ENCODE measurements around the gene APC.

Gene APC

DNA sequence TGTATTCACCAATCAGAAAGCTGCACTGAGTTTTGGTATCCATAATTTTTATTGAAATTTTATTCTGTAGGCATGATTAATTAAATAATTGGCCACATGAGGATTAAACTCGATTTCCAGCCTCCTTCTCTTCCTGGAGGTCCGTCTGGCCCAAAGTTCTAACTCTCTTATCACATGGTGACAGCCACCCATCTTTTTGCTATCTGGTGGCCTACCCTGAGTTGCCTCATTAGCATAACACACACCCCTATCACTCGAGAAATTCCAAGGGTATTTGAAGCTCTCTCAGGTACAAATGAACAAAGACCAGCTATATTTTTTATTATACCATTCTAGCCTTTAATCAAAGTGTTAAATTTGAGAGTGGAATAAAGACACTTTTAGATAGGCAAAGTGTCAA lies 57.7 kb downstream of the APC start:
- Histone ChIP-seq H3K4me2 (ENCODE audit: low read length) (no peak overlapping the region), H3K27me3 (ENCODE audit: low read depth, low read length) (no peaks in the 10 kb centered on the region), H3K79me2 (ENCODE audit: low read length) (no peaks in the 10 kb centered on the region), H3K27ac (ENCODE audit: low read length) (no peak overlapping the region), H3K4me1 (ENCODE audit: low read length) (peaks cover 13% of the 10 kb centered on the region), H3K9ac (ENCODE audit: low read length) (no peak overlapping the region), H4K20me1 (ENCODE audit: insufficient read depth, low read length) (no peaks in the 10 kb centered on the region), H3K4me3 (ENCODE audit: low read length) (no peak overlapping the region), H3K36me3 (replicated peaks; ENCODE audit: low read depth, low read length) (peaks cover 4% of the 10 kb centered on the region), H3K9me3 (ENCODE audit: insufficient read depth, low read length) (no peaks in the 10 kb centered on the region), H2AFZ (ENCODE audit: low read depth, low read length) (no peak overlapping the region)
- TF ChIP-seq EZH2phosphoT487 (IDR thresholded peaks at IDR 0.05; ENCODE audit: low read depth) = no peak
- TF ChIP-seq, protein P1, sequence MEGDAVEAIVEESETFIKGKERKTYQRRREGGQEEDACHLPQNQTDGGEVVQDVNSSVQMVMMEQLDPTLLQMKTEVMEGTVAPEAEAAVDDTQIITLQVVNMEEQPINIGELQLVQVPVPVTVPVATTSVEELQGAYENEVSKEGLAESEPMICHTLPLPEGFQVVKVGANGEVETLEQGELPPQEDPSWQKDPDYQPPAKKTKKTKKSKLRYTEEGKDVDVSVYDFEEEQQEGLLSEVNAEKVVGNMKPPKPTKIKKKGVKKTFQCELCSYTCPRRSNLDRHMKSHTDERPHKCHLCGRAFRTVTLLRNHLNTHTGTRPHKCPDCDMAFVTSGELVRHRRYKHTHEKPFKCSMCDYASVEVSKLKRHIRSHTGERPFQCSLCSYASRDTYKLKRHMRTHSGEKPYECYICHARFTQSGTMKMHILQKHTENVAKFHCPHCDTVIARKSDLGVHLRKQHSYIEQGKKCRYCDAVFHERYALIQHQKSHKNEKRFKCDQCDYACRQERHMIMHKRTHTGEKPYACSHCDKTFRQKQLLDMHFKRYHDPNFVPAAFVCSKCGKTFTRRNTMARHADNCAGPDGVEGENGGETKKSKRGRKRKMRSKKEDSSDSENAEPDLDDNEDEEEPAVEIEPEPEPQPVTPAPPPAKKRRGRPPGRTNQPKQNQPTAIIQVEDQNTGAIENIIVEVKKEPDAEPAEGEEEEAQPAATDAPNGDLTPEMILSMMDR (IDR thresholded peaks at IDR 0.05; ENCODE audit: low read depth, low read length) = no peak

DNA sequence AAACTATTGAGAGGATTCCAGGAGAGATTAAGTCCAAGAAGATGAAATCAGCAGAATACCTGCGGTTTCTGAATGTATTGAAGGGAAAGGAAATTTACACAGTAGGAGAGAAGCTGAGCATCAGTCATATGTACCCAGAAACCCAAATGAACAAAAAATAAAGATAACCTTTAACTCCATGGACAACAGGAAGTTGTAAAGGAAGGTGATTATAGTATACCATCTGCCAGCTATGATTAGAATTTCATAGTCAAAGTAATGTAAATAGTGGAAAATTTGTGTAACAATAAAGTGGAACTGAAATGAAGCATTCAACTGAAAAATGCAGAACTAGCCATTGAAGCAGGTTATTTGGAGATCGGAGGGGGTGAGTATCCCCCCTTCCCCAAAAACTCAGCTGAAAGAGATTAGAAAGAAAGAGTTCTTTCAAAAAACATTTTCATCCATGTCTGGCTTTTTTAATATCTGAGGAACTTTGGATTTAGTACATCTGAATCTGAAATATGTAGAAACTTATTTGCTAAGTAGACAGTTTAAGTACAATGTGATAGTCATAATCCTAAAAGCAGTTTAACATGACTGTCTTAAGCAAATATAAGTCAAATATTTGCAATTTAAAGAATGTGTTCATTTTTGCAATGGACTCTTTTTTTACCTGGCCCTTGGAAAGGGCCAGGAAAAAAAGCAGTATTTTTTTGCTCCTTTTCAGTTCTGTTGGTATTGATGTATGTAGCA lies 58.4 kb downstream of the APC start:
- Histone ChIP-seq H3K79me2 (ENCODE audit: low read length) (no peaks in the 10 kb centered on the region), H3K27me3 (ENCODE audit: low read depth, low read length) (no peaks in the 10 kb centered on the region), H3K9ac (ENCODE audit: low read length) (no peak overlapping the region), H3K4me3 (ENCODE audit: low read length) (no peak overlapping the region), H3K4me1 (ENCODE audit: low read length) (peaks cover 13% of the 10 kb centered on the region), H3K9me3 (ENCODE audit: insufficient read depth, low read length) (no peaks in the 10 kb centered on the region), H3K4me2 (ENCODE audit: low read length) (peak overlapping the region; percentile 38), H3K27ac (ENCODE audit: low read length) (no peak overlapping the region), H2AFZ (ENCODE audit: low read depth, low read length) (no peak overlapping the region), H4K20me1 (ENCODE audit: insufficient read depth, low read length) (no peaks in the 10 kb centered on the region), H3K36me3 (replicated peaks; ENCODE audit: low read depth, low read length) (peaks cover 4% of the 10 kb centered on the region)
- TF ChIP-seq, protein P1 (IDR thresholded peaks at IDR 0.05; ENCODE audit: low read depth, low read length) = no peak
- TF ChIP-seq EZH2phosphoT487 (IDR thresholded peaks at IDR 0.05; ENCODE audit: low read depth) = no peak

DNA sequence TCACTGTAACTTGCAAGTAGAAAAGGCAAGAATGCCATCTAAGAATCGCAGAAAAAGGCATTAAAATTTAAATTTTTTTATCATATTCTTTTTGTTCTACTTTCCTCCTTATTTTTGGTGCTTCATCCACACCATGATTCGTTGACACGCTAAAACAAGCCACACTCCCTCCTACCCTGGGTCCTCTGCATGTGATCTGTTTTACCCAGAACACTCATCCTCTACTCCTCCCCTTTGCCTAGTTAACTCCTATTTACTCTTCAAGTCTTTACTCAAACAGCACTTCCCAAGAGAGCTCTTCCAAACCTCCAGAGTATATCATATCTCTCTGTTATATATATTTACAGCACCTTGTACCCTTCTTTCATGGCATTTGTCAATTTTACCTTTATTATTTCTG lies 62.0 kb downstream of the APC start:
- Histone ChIP-seq H3K9ac (ENCODE audit: low read length) (no peak overlapping the region), H4K20me1 (ENCODE audit: insufficient read depth, low read length) (no peaks in the 10 kb centered on the region), H3K4me2 (ENCODE audit: low read length) (no peak overlapping the region), H3K9me3 (ENCODE audit: insufficient read depth, low read length) (no peaks in the 10 kb centered on the region), H3K36me3 (replicated peaks; ENCODE audit: low read depth, low read length) (peaks cover 4% of the 10 kb centered on the region), H3K4me1 (ENCODE audit: low read length) (peaks cover 13% of the 10 kb centered on the region), H3K79me2 (ENCODE audit: low read length) (no peaks in the 10 kb centered on the region), H2AFZ (ENCODE audit: low read depth, low read length) (no peak overlapping the region), H3K27ac (ENCODE audit: low read length) (no peak overlapping the region), H3K4me3 (ENCODE audit: low read length) (no peak overlapping the region), H3K27me3 (ENCODE audit: low read depth, low read length) (no peaks in the 10 kb centered on the region)
- no peak for TF ChIP-seq EZH2phosphoT487 (IDR thresholded peaks at IDR 0.05; ENCODE audit: low read depth)
- TF ChIP-seq, protein P1 (IDR thresholded peaks at IDR 0.05; ENCODE audit: low read depth, low read length) = no peak

DNA sequence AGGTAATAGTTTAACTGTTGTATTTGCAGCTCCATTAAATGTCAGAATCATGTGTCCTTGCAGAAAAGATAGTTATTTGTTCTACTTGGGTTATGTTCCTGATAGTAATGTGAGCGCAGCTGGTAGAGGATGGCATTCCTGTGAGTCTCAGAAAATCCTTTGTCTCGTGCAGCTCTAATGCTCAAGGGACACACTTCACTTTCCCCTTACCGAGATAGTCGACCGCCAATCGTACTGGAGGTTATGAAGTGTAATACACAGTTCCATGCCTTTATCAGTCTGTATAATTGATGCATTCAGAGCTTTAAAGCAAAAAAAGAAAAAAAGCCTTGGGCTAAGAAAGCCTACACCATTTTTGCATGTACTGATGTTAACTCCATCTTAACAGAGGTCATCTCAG lies 63.2 kb downstream of the APC start:
- H3K4me2 ChIP-seq (ENCODE audit: low read length) = no peak overlapping the region
- H3K79me2 ChIP-seq (ENCODE audit: low read length) = no peaks in the 10 kb centered on the region
- H2AFZ ChIP-seq (ENCODE audit: low read depth, low read length) = no peak overlapping the region
- no peak overlapping the region for H3K9ac ChIP-seq (ENCODE audit: low read length)
- H3K27ac ChIP-seq (ENCODE audit: low read length) = no peak overlapping the region
- no peaks in the 10 kb centered on the region for H4K20me1 ChIP-seq (ENCODE audit: insufficient read depth, low read length)
- H3K36me3 ChIP-seq (replicated peaks; ENCODE audit: low read depth, low read length) = no peaks in the 10 kb centered on the region
- H3K9me3 ChIP-seq (ENCODE audit: insufficient read depth, low read length) = no peaks in the 10 kb centered on the region
- H3K4me1 ChIP-seq (ENCODE audit: low read length) = peaks cover 6% of the 10 kb centered on the region
- H3K27me3 ChIP-seq (ENCODE audit: low read depth, low read length) = no peaks in the 10 kb centered on the region
- H3K4me3 ChIP-seq (ENCODE audit: low read length) = no peak overlapping the region
- no peak for TF ChIP-seq EZH2phosphoT487 (IDR thresholded peaks at IDR 0.05; ENCODE audit: low read depth)
- TF ChIP-seq, protein P1 (IDR thresholded peaks at IDR 0.05; ENCODE audit: low read depth, low read length) = no peak
